Spleen (tissue), 7 donors: Measurements from ENCODE around the gene DARS2.

ENCODE experiments used
- CTCF ChIP-seq, 11 experiments: fragments of 200-600 bp in 7 of 11; fragments of 450-650 bp in 4 of 11; sonication (generic) in 4 of 11; IDR thresholded peaks in 8 of 11; conservative IDR thresholded peaks in 3 of 11; 1 replicate in 7 of 11; 2 replicates in 4 of 11; pipeline versions ENCODE4 v1.4.0 to v1.8.0; 2016 to 2021; ENCODE audit warnings: antibody characterized with exemption in 11 of 11, inconsistent platforms in 4 of 11, mild to moderate bottlenecking in 1 of 11
- POLR2A ChIP-seq, 3 donors: fragments of 450-650 bp; IDR thresholded peaks; one replicate each; pipeline ENCODE4 v1.5.1; 2017; ENCODE audit warnings: antibody characterized with exemption in 3 of 3, mild to moderate bottlenecking in 1 of 3
- donor health status: DM: no; HTN: no; CAD: no; lungs with moderate emphysema.
- donor health status: DM: no; HTN: no; CAD: no.
- donor health status: DM: no; HTN: no; CAD: no.

- no peak for TF ChIP-seq CTCF (IDR thresholded peaks at IDR 0.05 in 8 of 11, conservative IDR thresholded peaks at IDR 0.05 in 3 of 11)
- TF ChIP-seq POLR2A (IDR thresholded peaks at IDR 0.05), result no peak
Measured at GRCh38 chr1:173886746-173887611, 62.5 kb downstream of the DARS2 start.
